Measurements from ENCODE around the gene POLR2E. TPM values are rescaled to one million over a fixed set of nuclear protein-coding genes. Genes with fewer than 3 reads are reported as not detected.
A peak's percentile ranks its signal among the peaks of the same experiment; 100 is the strongest.

Gene POLR2E
- polyA plus RNA-seq, 1 of the 3 experiments (the other 2 are of a cell fraction): 283 TPM

- TF ChIP-seq REST (IDR thresholded peaks at IDR 0.05; ENCODE audit: low read depth, low read length): no peak
- TF ChIP-seq RFX5 (IDR thresholded peaks at IDR 0.05; ENCODE audit: low read length): no peak
These were observed 21.1 kb downstream of the POLR2E start (continued) for GRCh38 chr19:1073956-1074517.

- H3K27me3 ChIP-seq (ENCODE audit: insufficient read depth): peaks cover 27% of the 10 kb centered on the region
- no peaks in the 10 kb centered on the region for H3K9me3 ChIP-seq
- no peak overlapping the region for H3K9ac ChIP-seq
- no peaks in the 10 kb centered on the region for H4K20me1 ChIP-seq (ENCODE audit: insufficient read depth)
- H3K9me2 ChIP-seq: no peaks in the 10 kb centered on the region
- TF ChIP-seq USF2 (IDR thresholded peaks at IDR 0.05; ENCODE audit: borderline replicate concordance, low read depth, low read length): no peak
- H2AFZ ChIP-seq (ENCODE audit: low read depth): no peak overlapping the region
- POLR2A ChIA-PET: no interaction called here
- H3K36me3 ChIP-seq (replicated peaks in 1 of 2; ENCODE audit: control insufficient read depth in 1 of 2, insufficient read depth in 2 of 2, low read length in 1 of 2): no peaks in the 10 kb centered on the region
- H3K4me1 ChIP-seq (ENCODE audit: control insufficient read depth in 1 of 2, insufficient read depth in 2 of 2, low read depth in 1 of 2, low read length in 1 of 2): peaks cover 0 to 5% of the 10 kb centered on the region in 2 experiments; a peak in 1 of 4 replicates
- H3K79me2 ChIP-seq (ENCODE audit: insufficient read depth): no peaks in the 10 kb centered on the region
- CTCF ChIA-PET: interaction anchor here (1.0 to 2.2 kb wide), 3 partner anchors 9 to 90 kb away, joined by 3 to 8 read pairs (median 4); partner anchors contain the start of gene WDR18
- H3K4me3 ChIP-seq (ENCODE audit: low read depth in 2 of 2, low read length in 1 of 2): no peak overlapping the region
- WGBS (ENCODE audit: low lambda C conversion rate): 93% methylated on average over 25 of the region's 30 CpGs
- no peak overlapping the region for H3K27ac ChIP-seq (ENCODE audit: low read depth in 2 of 2, low read length in 1 of 2)
- H3F3A ChIP-seq (replicated peaks; ENCODE audit: insufficient read depth): peaks cover 18% of the 10 kb centered on the region
- 0 out of 2 replicates have a peak overlapping the region, but pooled peaks have one; percentile 89 for H3K4me2 ChIP-seq
- DNase-seq: no peak
These were observed 21.9 kb downstream of the POLR2E start for GRCh38 chr19:1073063-1073955.

- ChIA-PET POLR2A (no interaction called here), CTCF (interaction anchor here (1.0 to 2.7 kb wide), 7 partner anchors 8 to 172 kb away, joined by 3 to 11 read pairs (median 4); partner anchors contain the start of gene WDR18)
These were observed 22.7 kb downstream of the POLR2E start for GRCh38 chr19:1072371-1073015.

More at GRCh38 chr19:1072371-1073015, 22.7 kb downstream of the POLR2E start:
- Histone ChIP-seq H3K27me3 (ENCODE audit: insufficient read depth) (peaks cover 35% of the 10 kb centered on the region), H3K27ac (ENCODE audit: low read depth in 2 of 2, low read length in 1 of 2) (no peak overlapping the region), H3K9me2 (no peaks in the 10 kb centered on the region), H3K36me3 (replicated peaks in 1 of 2; ENCODE audit: control insufficient read depth in 1 of 2, insufficient read depth in 2 of 2, low read length in 1 of 2) (no peaks in the 10 kb centered on the region), H3K9ac (no peak overlapping the region), H3K9me3 (no peaks in the 10 kb centered on the region), H2AFZ (ENCODE audit: low read depth) (no peak overlapping the region), H3K4me2 (no peak overlapping the region), H3K4me1 (ENCODE audit: control insufficient read depth in 1 of 2, insufficient read depth in 2 of 2, low read depth in 1 of 2, low read length in 1 of 2) (peaks cover 0 to 7% of the 10 kb centered on the region in 2 experiments; a peak in 1 of 4 replicates), H3F3A (replicated peaks; ENCODE audit: insufficient read depth) (peaks cover 18% of the 10 kb centered on the region), H3K4me3 (ENCODE audit: low read depth in 2 of 2, low read length in 1 of 2) (no peak overlapping the region), H3K79me2 (ENCODE audit: insufficient read depth) (no peaks in the 10 kb centered on the region), H4K20me1 (ENCODE audit: insufficient read depth) (no peaks in the 10 kb centered on the region)
- TF ChIP-seq YY1 (IDR thresholded peaks at IDR 0.05; ENCODE audit: low read depth): no peak
- TF ChIP-seq TAF1 (IDR thresholded peaks at IDR 0.05; ENCODE audit: borderline replicate concordance, low read depth, low read length): no peak
- TF ChIP-seq PBX3 (IDR thresholded peaks at IDR 0.05): no peak
- no peak for TF ChIP-seq ELF1 (IDR thresholded peaks at IDR 0.05)
- no peak for TF ChIP-seq FOSL2 (IDR thresholded peaks at IDR 0.05; ENCODE audit: borderline replicate concordance, low read depth)
- WGBS (ENCODE audit: low lambda C conversion rate): 80% methylated on average over 9 of the region's 11 CpGs
- no peak for DNase-seq
